CD4-positive, alpha-beta T cell (primary cell): ENCODE results near the gene CACNB2. TPM values are rescaled to one million over a fixed set of nuclear protein-coding genes. Genes with fewer than 3 reads are reported as not detected.
"Not testable (repeated sequence)": the region's sequence is repeated elsewhere in the genome, so short reads cannot be mapped to it uniquely, and the experiment has no call there.

Experiments used
- ATAC-seq: fragments of 200-7000 bp; cut with Tn5 transposase; one replicate; pipeline ENCODE4 v1.10.0; 2022; ENCODE audit warnings: mild to moderate bottlenecking; ENCODE audit not compliant: poor library complexity
- CTCF ChIA-PET: fragments of 350-600 bp; sonication (Branson Sonifier 250); formaldehyde crosslinking; loops from one replicate; lab custom pipeline; 2021; ENCODE audit warnings: antibody characterized with exemption, inconsistent platforms; lab: Charles Lee
- POLR2A ChIA-PET: fragments of 350-600 bp; sonication (Branson Sonifier 250); formaldehyde crosslinking; loops from one replicate; lab custom pipeline; 2021; ENCODE audit warnings: antibody characterized with exemption, inconsistent platforms; lab: Charles Lee
- DNase-seq, 14 experiments: peaks; one replicate each; pipeline ENCODE4 v3.0.0-alpha.2; 2013 to 2020; ENCODE audit warnings: mixed read lengths in 2 of 14
- H3K27ac ChIP-seq, 2 donors: one replicate each; pipeline versions ENCODE4 v1.5.1 to v1.7.0; 2013; ENCODE audit warnings: low read length in 2 of 2, low read depth in 1 of 2, mild to moderate bottlenecking in 1 of 2
- H3K27me3 ChIP-seq, 2 experiments: 1 replicate in 1 of 2; 2 replicates in 1 of 2; pipeline versions ENCODE4 v1.6.1 to v1.7.0; 2013; ENCODE audit warnings: low read length in 2 of 2, control low read depth in 1 of 2, mild to moderate bottlenecking in 1 of 2, moderate library complexity in 1 of 2; ENCODE audit not compliant: insufficient read depth in 2 of 2, control insufficient read depth in 1 of 2
- H3K36me3 ChIP-seq: one replicate; pipeline ENCODE4 v1.6.1; 2013; ENCODE audit warnings: low read length, control low read depth; ENCODE audit not compliant: insufficient read depth
- H3K4me1 ChIP-seq: one replicate; pipeline ENCODE4 v1.6.1; 2013; ENCODE audit warnings: low read length, control low read depth; ENCODE audit not compliant: insufficient read depth
- H3K4me3 ChIP-seq: one replicate; pipeline ENCODE4 v1.5.1; 2013; ENCODE audit warnings: mild to moderate bottlenecking, low read length, moderate library complexity
- H3K9me3 ChIP-seq, 2 experiments: 1 replicate in 1 of 2; 2 replicates in 1 of 2; pipeline versions ENCODE4 v1.6.1 to v1.7.0; 2013; ENCODE audit warnings: low read length in 2 of 2, mild to moderate bottlenecking in 2 of 2, control low read depth in 1 of 2, moderate library complexity in 1 of 2; ENCODE audit not compliant: control insufficient read depth in 1 of 2, insufficient read depth in 1 of 2
- H3K27ac Mint-ChIP-seq: one replicate; pipeline ENCODE4 v1.8.0; 2020; ENCODE audit warnings: mixed read lengths
- H3K27me3 Mint-ChIP-seq: one replicate; pipeline ENCODE4 v1.8.0; 2021; ENCODE audit warnings: mixed read lengths
- H3K36me3 Mint-ChIP-seq: one replicate; pipeline ENCODE4 v1.8.0; 2021; ENCODE audit warnings: low read depth, mixed read lengths
- H3K4me1 Mint-ChIP-seq: one replicate; pipeline ENCODE4 v1.8.0; 2021; ENCODE audit warnings: low read depth, mixed read lengths
- H3K4me3 Mint-ChIP-seq: one replicate; pipeline ENCODE4 v1.8.0; 2020; ENCODE audit warnings: mild to moderate bottlenecking, mixed read lengths
- H3K9me3 Mint-ChIP-seq: one replicate; pipeline ENCODE4 v1.8.0; 2020; ENCODE audit warnings: mixed read lengths
- intact Hi-C, 2 experiments: fragments of 100-400 bp; cut with DNase I in 1 of 2; cut with micrococcal nuclease in 1 of 2; formaldehyde crosslinking; loops; one replicate each; pipeline versions ENCODE4 v1.15.1 to v1.9.0; 2023 to 2025; cut with DNase I, micrococcal nuclease
- total RNA-seq, 174 experiments: library from RNA in 2 of 174; stranded (reverse) in 2 of 174; gene quantifications; one replicate each; pipeline ENCODE4 v1.2.3 and lab custom pipeline; 2021 to 2026
- TF ChIP-seq, protein P1 (sequence below): fragments of 200-600 bp; IDR thresholded peaks from one replicate; pipeline ENCODE4 v1.8.0; 2022; ENCODE audit warnings: antibody characterized with exemption, mild to moderate bottlenecking

CACNB2 gene
- total RNA-seq, 2 experiments from 2014 or later, result 0.34 TPM; not detected in 1

GRCh38 chr10:18438361-18439126 lies 298.3 kb downstream of the CACNB2 start:
- Mint-ChIP-seq H3K36me3 (no peaks in the 10 kb centered on the region), H3K4me1 (no peaks in the 10 kb centered on the region), H3K9me3 (no peaks in the 10 kb centered on the region), H3K27me3 (no peaks in the 10 kb centered on the region), H3K27ac (no peak overlapping the region), H3K4me3 (no peak overlapping the region)
- intact Hi-C loops, result no loop called here
- no peak overlapping the region for H3K27ac ChIP-seq
- peaks cover 0 to 6% of the 10 kb centered on the region in 2 experiments for H3K9me3 ChIP-seq
- H3K4me3 ChIP-seq, result no peak overlapping the region
- ATAC-seq (no peak), DNase-seq (no peak)
- TF ChIP-seq, protein P1, sequence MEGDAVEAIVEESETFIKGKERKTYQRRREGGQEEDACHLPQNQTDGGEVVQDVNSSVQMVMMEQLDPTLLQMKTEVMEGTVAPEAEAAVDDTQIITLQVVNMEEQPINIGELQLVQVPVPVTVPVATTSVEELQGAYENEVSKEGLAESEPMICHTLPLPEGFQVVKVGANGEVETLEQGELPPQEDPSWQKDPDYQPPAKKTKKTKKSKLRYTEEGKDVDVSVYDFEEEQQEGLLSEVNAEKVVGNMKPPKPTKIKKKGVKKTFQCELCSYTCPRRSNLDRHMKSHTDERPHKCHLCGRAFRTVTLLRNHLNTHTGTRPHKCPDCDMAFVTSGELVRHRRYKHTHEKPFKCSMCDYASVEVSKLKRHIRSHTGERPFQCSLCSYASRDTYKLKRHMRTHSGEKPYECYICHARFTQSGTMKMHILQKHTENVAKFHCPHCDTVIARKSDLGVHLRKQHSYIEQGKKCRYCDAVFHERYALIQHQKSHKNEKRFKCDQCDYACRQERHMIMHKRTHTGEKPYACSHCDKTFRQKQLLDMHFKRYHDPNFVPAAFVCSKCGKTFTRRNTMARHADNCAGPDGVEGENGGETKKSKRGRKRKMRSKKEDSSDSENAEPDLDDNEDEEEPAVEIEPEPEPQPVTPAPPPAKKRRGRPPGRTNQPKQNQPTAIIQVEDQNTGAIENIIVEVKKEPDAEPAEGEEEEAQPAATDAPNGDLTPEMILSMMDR, result no peak
- ChIA-PET POLR2A (no interaction called here), CTCF (no interaction called here)
- no peaks in the 10 kb centered on the region for H3K4me1 ChIP-seq
- no peaks in the 10 kb centered on the region for H3K36me3 ChIP-seq
- no peaks in the 10 kb centered on the region for H3K27me3 ChIP-seq

GRCh38 chr10:18439601-18440000 lies 299.4 kb downstream of the CACNB2 start:
- Histone ChIP-seq H3K4me1 (no peaks in the 10 kb centered on the region), H3K27me3 (no peaks in the 10 kb centered on the region), H3K9me3 (peaks cover 0 to 9% of the 10 kb centered on the region in 2 experiments), H3K36me3 (no peaks in the 10 kb centered on the region), H3K27ac (no peak overlapping the region), H3K4me3 (no peak overlapping the region)
- Mint-ChIP-seq H3K9me3 (no peaks in the 10 kb centered on the region), H3K4me1 (no peaks in the 10 kb centered on the region), H3K36me3 (no peaks in the 10 kb centered on the region), H3K4me3 (no peak overlapping the region), H3K27ac (no peak overlapping the region), H3K27me3 (no peaks in the 10 kb centered on the region)
- TF ChIP-seq, protein P1, result no peak
- ATAC-seq (no peak), DNase-seq (no peak)
- intact Hi-C loops, result no loop called here
- ChIA-PET POLR2A (no interaction called here), CTCF (no interaction called here)

DNA sequence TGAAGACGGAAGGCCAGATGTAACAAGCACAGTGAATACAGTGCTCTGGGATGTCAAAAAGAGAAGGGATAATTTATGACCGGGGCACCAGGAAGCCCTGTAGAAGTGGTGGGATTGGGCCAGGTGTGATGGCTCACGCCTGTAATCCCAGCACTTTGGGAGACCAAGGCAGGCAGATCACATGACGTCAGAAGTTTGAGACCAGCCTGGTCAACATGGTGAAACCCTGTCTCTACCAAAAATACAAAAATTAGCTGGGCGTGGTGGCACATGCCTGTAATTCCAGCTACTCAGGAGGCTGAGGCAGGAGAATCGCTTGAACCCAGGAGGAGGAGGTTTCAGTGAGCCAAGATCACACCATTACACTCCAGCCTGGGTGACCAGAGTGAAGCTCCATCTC lies 305.4 kb downstream of the CACNB2 start:
- H3K4me3 ChIP-seq, H3K4me1 ChIP-seq, ATAC-seq, intact Hi-C loops, H3K27ac ChIP-seq, CTCF ChIA-PET, POLR2A ChIA-PET, H3K27ac Mint-ChIP-seq, H3K4me3 Mint-ChIP-seq, H3K4me1 Mint-ChIP-seq, H3K36me3 ChIP-seq, H3K9me3 Mint-ChIP-seq, H3K9me3 ChIP-seq, H3K36me3 Mint-ChIP-seq, H3K27me3 ChIP-seq, DNase-seq: not testable (repeated sequence)
- peaks cover 12% of the 10 kb centered on the region for H3K27me3 Mint-ChIP-seq

GRCh38 chr10:18446205-18446604 lies 306.0 kb downstream of the CACNB2 start:
- no peaks in the 10 kb centered on the region for H3K4me1 Mint-ChIP-seq
- H3K4me3 Mint-ChIP-seq, result no peak overlapping the region
- Histone ChIP-seq H3K4me1 (no peaks in the 10 kb centered on the region), H3K27ac (no peak overlapping the region), H3K36me3 (no peaks in the 10 kb centered on the region), H3K27me3 (no peaks in the 10 kb centered on the region), H3K9me3 (peaks cover 0 to 3% of the 10 kb centered on the region in 2 experiments), H3K4me3 (no peak overlapping the region)
- intact Hi-C loops, result no loop called here
- ATAC-seq (no peak), DNase-seq (no peak)
- POLR2A ChIA-PET, result no interaction called here
- H3K27ac Mint-ChIP-seq, result no peak overlapping the region
- H3K9me3 Mint-ChIP-seq, result no peaks in the 10 kb centered on the region
- TF ChIP-seq, protein P1, result no peak
- H3K36me3 Mint-ChIP-seq, result no peaks in the 10 kb centered on the region
- H3K27me3 Mint-ChIP-seq, result peaks cover 12% of the 10 kb centered on the region
- CTCF ChIA-PET, result no interaction called here
